ENCODE data around the gene LIPA.

The LIPA gene

GRCh38 chr10:89262086-89263051, 10.8 kb upstream of the LIPA start:
- H3K4me1 ChIP-seq (ENCODE audit: low read length): peaks cover 4% of the 10 kb centered on the region
- no peaks in the 10 kb centered on the region for H3K9me3 ChIP-seq (ENCODE audit: insufficient read depth, low read length)
- no peak overlapping the region for H2AFZ ChIP-seq (ENCODE audit: low read depth, low read length)
- TF ChIP-seq CTCF (IDR thresholded peaks at IDR 0.05; ENCODE audit: low read depth, low read length) (no peak), EZH2phosphoT487 (IDR thresholded peaks at IDR 0.05; ENCODE audit: low read depth) (no peak)
- H3K4me2 ChIP-seq (ENCODE audit: low read length): no peak overlapping the region
- H3K27me3 ChIP-seq (ENCODE audit: low read depth, low read length): no peaks in the 10 kb centered on the region
- no peaks in the 10 kb centered on the region for H3K36me3 ChIP-seq (replicated peaks; ENCODE audit: low read depth, low read length)
- H3K79me2 ChIP-seq (ENCODE audit: low read length): no peaks in the 10 kb centered on the region
- H3K4me3 ChIP-seq (ENCODE audit: low read length): no peak overlapping the region
- no peaks in the 10 kb centered on the region for H4K20me1 ChIP-seq (ENCODE audit: insufficient read depth, low read length)
- H3K9ac ChIP-seq (ENCODE audit: low read length): no peak overlapping the region
- no peak overlapping the region for H3K27ac ChIP-seq (ENCODE audit: low read length)

DNA sequence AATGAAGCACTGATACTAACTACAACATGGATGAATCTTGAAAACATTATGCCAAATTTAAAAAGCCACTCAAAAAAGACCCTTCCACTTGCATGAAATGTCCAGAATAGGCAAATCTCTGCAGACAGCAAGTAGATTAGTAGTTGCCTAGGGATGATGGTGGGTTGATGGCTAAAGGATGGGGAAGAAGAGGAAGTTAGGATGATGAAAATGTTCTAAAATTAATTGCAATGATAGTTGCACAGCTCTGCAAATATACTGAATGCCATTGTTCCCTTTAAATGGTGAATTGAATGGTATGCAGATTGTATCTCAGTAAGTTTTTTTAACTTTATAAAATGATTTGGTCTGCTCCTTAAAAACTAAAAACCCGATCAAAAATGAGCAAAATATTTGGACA, 7.3 kb upstream of the LIPA start:
- Histone ChIP-seq H3K79me2 (ENCODE audit: low read length) (no peaks in the 10 kb centered on the region), H3K27me3 (ENCODE audit: low read depth, low read length) (no peaks in the 10 kb centered on the region), H3K9me3 (ENCODE audit: insufficient read depth, low read length) (peaks cover 5% of the 10 kb centered on the region; the same call in 1 of the 2 replicates), H3K27ac (ENCODE audit: low read length) (no peak overlapping the region), H3K4me3 (ENCODE audit: low read length) (no peak overlapping the region), H3K4me2 (ENCODE audit: low read length) (no peak overlapping the region), H3K4me1 (ENCODE audit: low read length) (peaks cover 25% of the 10 kb centered on the region), H3K36me3 (replicated peaks; ENCODE audit: low read depth, low read length) (peaks cover 8% of the 10 kb centered on the region), H2AFZ (ENCODE audit: low read depth, low read length) (no peak overlapping the region), H3K9ac (ENCODE audit: low read length) (no peak overlapping the region), H4K20me1 (ENCODE audit: insufficient read depth, low read length) (no peaks in the 10 kb centered on the region)
- TF ChIP-seq CTCF (IDR thresholded peaks at IDR 0.05; ENCODE audit: low read depth, low read length): no peak
- TF ChIP-seq EZH2phosphoT487 (IDR thresholded peaks at IDR 0.05; ENCODE audit: low read depth): no peak

DNA sequence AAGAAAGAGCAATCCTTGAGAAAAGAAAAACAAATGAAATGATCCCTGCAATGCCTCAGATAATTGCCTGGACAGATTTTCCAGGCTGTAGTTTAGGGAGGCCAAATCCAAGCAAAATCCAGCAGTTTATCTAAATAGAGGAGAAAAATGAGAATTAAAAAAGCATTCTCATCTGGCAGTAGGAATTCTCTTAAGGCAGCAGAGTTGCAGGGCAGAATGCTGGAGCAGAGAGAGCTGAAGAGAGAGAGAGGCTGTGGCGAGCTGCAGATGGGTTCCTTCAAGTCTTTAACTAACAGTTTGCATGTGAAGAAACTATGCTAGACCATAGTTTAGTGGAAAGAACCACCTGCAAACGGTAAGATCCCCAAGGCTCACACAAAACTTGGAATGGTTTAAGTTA, 6.0 kb upstream of the LIPA start:
- H3K27ac ChIP-seq (ENCODE audit: low read length): no peak overlapping the region
- H3K4me3 ChIP-seq (ENCODE audit: low read length): no peak overlapping the region
- peaks cover 8% of the 10 kb centered on the region for H3K36me3 ChIP-seq (replicated peaks; ENCODE audit: low read depth, low read length)
- H3K27me3 ChIP-seq (ENCODE audit: low read depth, low read length): no peaks in the 10 kb centered on the region
- H3K79me2 ChIP-seq (ENCODE audit: low read length): no peaks in the 10 kb centered on the region
- no peaks in the 10 kb centered on the region for H4K20me1 ChIP-seq (ENCODE audit: insufficient read depth, low read length)
- H3K9me3 ChIP-seq (ENCODE audit: insufficient read depth, low read length): peaks cover 9% of the 10 kb centered on the region; the same call in 1 of the 2 replicates
- no peak overlapping the region for H3K4me2 ChIP-seq (ENCODE audit: low read length)
- H3K9ac ChIP-seq (ENCODE audit: low read length): no peak overlapping the region
- no peak overlapping the region for H2AFZ ChIP-seq (ENCODE audit: low read depth, low read length)
- no peak for TF ChIP-seq CTCF (IDR thresholded peaks at IDR 0.05; ENCODE audit: low read depth, low read length)
- TF ChIP-seq EZH2phosphoT487 (IDR thresholded peaks at IDR 0.05; ENCODE audit: low read depth): no peak
- peaks cover 25% of the 10 kb centered on the region for H3K4me1 ChIP-seq (ENCODE audit: low read length)

GRCh38 chr10:89256962-89257361, 5.4 kb upstream of the LIPA start:
- Histone ChIP-seq H3K4me3 (ENCODE audit: low read length) (no peak overlapping the region), H3K36me3 (replicated peaks; ENCODE audit: low read depth, low read length) (peaks cover 8% of the 10 kb centered on the region), H3K4me1 (ENCODE audit: low read length) (peaks cover 25% of the 10 kb centered on the region), H3K79me2 (ENCODE audit: low read length) (no peaks in the 10 kb centered on the region), H3K9ac (ENCODE audit: low read length) (no peak overlapping the region), H3K9me3 (ENCODE audit: insufficient read depth, low read length) (peaks cover 9% of the 10 kb centered on the region; the same call in 1 of the 2 replicates), H3K27me3 (ENCODE audit: low read depth, low read length) (no peaks in the 10 kb centered on the region), H4K20me1 (ENCODE audit: insufficient read depth, low read length) (no peaks in the 10 kb centered on the region), H3K27ac (ENCODE audit: low read length) (no peak overlapping the region), H2AFZ (ENCODE audit: low read depth, low read length) (no peak overlapping the region), H3K4me2 (ENCODE audit: low read length) (no peak overlapping the region)
- TF ChIP-seq CTCF (IDR thresholded peaks at IDR 0.05; ENCODE audit: low read depth, low read length) (no peak), EZH2phosphoT487 (IDR thresholded peaks at IDR 0.05; ENCODE audit: low read depth) (no peak)
